GM12892 (cell line): Measurements from ENCODE around the gene SUPT3H.

ENCODE experiments used
- DNase-seq: peaks from one replicate; pipeline ENCODE4 v3.0.0; 2011; ENCODE audit not compliant: insufficient read length
- FAIRE-seq: peaks from 2 replicates; lab custom pipeline; 2011; peaks lifted over from hg19 to GRCh38; lab: Jason Lieb, UNC
- POLR2A ChIP-seq: IDR thresholded peaks from 2 replicates; pipeline ENCODE4 v1.6.1; 2011; ENCODE audit warnings: low read depth, low read length, control low read depth
- POLR2AphosphoS5 ChIP-seq: IDR thresholded peaks from 2 replicates; pipeline ENCODE4 v1.6.1; 2011; ENCODE audit warnings: low read depth, low read length, control low read depth
- TAF1 ChIP-seq: IDR thresholded peaks from 2 replicates; pipeline ENCODE4 v1.6.1; 2011; ENCODE audit warnings: low read depth, mild to moderate bottlenecking, control low read depth, low read length, borderline replicate concordance

The SUPT3H gene

DNA sequence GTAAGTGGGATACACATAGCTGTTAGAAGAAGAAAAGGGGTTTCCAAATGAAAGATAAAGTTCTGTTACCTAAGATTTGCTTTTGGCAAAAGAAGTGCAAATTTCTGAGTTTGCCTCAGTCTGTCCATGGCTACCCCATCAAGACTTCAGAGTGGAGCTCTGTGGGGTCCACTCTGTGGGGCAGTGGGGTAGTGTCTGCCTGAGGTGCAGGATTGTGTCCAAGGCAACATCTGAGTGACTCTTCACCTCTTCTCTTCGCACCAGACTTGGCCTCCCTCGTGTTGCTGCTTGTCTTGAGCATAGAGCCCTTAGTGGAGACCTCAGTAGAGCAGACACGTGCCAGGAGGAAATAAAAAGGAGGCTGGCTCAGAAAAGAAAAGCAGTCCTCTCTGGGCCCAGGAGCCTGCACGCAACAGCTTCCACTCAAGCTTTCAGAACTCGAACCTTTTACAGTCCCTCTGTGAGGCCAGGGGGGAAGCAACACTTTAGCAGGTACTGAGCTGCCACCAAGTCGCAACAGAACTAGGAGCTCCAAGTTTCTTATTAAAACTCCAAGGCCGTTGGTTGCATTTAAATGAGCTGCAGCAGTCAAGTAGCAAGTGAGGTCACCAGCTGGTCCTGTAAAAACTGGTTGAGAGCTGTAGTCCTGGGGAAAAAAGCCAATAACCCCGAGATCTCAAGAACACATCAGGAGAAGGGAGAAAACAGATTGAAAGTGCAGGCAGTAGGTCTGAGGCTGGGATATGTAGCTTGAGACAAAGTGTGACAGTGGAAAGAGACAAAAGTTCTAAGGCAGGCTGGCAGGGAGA is 576.7 kb downstream of the SUPT3H start:
- DNase-seq (no peak), FAIRE-seq (no peak)
- TF ChIP-seq TAF1 (no peak), POLR2A (no peak), POLR2AphosphoS5 (no peak)

DNA sequence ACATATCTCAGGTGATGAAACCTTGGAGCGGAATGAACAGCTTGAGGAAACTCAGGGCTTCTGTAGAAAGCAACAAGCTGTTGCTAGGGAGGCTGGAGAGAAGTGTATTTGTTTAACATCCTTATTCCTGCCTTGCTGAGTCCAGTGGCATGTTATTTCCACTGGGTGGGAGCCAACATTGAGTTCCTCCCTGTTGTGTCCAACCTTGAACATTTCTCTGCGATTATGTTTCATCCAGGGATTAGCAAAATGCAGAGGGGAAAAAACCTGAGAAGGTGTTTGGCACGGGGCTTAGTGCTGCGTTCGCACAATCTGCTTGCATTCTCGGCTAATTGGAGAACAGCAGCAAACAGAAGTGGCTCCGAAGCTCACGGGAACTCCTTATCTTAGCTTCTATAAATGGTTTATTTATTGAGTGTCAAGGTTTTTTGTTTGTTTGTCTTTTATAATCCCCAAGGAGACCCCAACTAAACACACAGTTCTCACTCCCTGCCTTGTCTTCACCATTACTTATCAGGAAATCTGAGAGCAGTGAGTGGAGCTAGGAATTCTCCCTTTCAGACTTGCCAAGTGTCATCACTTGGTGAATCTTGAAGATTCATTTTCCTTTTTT is 577.5 kb downstream of the SUPT3H start:
- DNase-seq (no peak), FAIRE-seq (no peak)

DNA sequence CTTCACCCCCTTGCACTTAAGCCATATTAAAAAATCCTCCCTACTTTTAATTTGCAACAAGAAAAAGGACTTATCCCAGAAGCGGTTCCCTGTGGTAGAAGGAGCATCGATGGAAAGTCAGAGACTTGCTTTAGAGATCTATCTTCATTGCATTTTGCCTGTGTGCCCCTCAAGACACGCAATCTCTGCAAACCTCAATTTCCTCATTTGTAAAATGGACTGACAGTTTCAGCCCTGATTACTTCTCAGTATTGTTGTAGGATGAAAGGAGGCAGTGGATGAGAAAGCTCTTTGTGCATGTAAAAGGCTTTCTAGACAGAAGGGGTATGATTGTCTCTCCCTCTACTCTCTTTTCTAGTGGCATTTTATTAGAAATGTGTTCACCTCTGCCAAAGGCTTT is 580.0 kb downstream of the SUPT3H start:
- FAIRE-seq = no peak
- no peak for DNase-seq
- TF ChIP-seq POLR2A (no peak), POLR2AphosphoS5 (no peak), TAF1 (no peak)

More for the DNA sequence above, 577.5 kb downstream of the SUPT3H start:
- no peak for TF ChIP-seq POLR2A
- TF ChIP-seq POLR2AphosphoS5 = no peak
- TF ChIP-seq TAF1 = no peak

DNA sequence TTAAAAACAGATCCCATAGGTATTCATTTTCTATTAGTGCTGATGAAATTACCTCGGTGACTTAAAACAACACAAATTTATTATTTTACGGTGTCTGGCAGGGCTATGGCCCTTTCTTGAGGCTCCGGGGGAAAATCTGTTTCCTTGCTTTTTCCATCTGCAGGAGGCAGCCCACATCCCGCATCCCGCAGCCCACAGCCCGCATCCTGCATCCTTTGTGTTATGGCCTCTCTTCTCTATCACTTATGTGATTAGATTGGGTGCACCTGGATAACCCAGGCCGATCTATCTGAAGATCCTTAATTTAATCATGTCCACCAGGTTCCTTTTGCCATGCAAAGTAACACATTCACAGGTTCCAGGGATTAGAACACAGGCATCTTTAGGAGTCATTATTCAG is 582.4 kb downstream of the SUPT3H start:
- DNase-seq = no peak
- no peak for TF ChIP-seq POLR2A
- FAIRE-seq = no peak

DNA sequence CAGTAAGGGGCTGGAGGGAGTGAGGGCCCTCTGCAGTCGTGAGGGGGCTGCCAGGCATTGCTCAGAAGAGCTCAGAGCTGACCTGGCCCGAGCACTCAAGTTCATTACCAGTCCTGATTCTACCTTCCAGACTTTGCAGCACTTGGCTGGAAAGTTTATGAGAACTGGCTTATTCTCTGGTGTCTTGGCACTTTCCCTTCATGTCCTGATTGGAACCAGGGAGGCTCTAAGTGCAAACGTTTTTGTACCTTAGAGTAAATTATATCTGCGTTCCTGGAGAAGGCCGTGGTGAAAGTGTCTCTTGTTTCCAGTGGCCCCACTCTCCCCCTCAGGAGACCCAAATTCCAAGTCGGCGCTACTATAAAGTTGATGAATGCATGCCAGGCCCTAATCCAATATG is 587.9 kb downstream of the SUPT3H start:
- FAIRE-seq = no peak
- TF ChIP-seq POLR2A (no peak), POLR2AphosphoS5 (no peak), TAF1 (no peak)
- no peak for DNase-seq

DNA sequence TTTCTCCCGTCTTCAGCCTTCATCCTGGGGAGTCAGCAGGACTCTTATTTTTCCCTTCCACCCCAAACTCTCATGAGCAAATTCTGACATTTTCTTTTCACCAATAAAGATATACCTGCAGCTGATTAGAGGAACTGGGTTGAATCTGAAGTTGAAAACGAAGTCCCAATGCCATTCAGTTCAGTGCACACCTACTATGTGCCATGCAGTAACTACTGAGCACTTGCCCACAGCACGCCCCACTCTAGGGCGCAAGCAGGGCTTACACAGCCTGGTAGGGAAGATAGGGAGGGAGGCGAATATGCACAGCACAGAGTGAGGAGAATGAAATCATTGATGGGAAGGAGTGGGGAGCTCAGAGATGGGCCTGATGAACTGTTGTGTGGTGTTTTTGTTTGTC is 588.7 kb downstream of the SUPT3H start:
- no peak for TF ChIP-seq POLR2AphosphoS5
- no peak for TF ChIP-seq POLR2A
- no peak for TF ChIP-seq TAF1
- DNase-seq (no peak), FAIRE-seq (no peak)

DNA sequence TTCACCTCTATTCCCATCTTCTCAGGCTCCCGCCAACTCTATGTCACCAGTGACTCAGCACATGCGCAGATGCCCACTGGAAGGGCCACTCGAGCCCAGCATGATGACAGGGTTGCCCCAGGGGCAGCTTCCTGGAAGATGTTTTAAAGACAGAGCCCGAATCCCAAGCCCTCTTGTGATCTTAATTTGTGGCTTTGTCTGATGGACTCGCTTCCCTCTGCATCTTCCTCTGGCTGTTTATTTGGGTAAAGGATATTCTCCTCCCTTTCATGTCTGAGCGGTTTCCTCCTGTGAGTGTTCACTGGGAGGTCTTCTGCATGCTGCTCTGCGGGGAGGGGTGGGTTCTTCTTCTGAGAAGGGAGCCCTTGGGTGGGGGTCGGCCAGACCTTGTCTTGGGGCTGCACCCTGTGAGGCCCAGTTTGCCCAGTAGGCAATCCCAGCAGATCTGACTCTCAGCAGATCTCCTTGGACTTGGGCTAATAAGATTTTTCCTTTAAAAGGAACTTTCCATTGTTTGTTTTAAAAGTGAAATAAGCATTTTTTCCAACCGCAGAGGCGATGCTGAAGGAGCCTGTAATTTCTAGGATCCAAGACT is 589.2 kb downstream of the SUPT3H start:
- no peak for DNase-seq
- no peak for FAIRE-seq
- no peak for TF ChIP-seq TAF1
- TF ChIP-seq POLR2A = no peak
- no peak for TF ChIP-seq POLR2AphosphoS5

DNA sequence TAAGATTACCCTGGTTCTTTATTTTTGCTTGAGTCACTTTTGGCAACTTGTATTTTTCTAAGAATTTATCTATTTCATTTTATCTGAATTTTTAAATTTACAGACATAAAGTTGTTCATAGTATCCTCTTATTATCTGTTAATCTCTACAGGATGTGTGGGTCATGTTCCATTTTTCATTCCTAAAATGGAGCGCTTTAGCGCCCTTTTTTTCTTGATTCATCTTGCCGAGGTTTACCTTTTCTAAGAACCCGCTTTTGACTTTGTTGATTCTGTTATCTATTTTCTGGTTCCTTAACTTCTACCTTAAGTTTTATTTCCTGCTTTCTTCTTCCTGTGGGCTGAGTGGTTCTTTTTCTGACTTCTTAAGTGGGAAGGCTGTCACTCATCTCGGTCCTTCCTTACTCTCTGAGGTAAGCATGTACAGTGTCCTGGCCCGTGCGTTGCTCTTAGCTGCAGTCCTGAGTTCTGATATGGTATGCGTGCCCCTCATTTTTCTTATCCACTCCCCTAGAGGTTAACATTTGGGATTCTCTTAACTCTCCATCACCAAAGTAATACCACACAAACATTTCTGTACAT is 590.4 kb downstream of the SUPT3H start:
- no peak for FAIRE-seq
- TF ChIP-seq POLR2A (no peak), TAF1 (no peak), POLR2AphosphoS5 (no peak)
- no peak for DNase-seq

DNA sequence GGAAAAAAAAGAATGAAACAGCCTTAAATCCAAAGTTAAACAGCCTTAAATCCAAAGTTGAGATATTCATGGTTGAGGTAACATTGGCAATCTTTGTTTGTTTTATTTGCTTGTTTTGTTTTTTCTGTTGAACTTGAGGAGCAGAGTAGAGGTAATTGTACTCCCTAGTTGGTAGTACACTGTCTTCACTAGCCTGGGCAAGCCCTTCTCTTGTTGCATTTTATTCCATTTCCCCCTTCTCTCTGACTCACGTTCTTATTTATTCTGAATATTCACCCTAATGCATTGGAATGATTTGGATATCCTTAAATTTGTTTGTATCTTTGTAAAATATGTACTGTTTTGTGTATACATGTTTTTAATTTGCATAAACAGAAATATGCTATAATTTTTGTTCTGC is 592.6 kb downstream of the SUPT3H start:
- TF ChIP-seq POLR2AphosphoS5 (no peak), TAF1 (no peak), POLR2A (no peak)
- no peak for DNase-seq
- FAIRE-seq = no peak

DNA sequence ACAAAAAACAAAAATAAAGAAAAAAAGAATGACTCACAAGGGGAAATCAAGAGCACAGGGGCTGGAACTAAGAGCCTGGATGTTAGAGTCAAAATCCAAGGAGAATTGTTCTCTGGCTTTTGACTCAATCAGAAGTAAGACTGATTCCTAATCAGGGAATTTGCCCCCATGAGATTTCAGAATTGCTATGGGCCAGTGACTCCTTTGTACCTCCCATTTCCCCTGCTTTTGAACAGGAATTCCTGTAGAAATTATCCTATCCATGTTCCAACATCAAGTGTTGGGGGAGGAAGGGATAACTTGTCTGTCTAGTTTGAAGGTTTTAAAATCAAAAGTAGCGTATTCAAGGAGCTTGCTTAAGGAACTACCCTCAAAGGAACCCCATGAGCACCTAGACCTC is 593.5 kb downstream of the SUPT3H start:
- FAIRE-seq (no peak), DNase-seq (no peak)
- TF ChIP-seq POLR2A (no peak), TAF1 (no peak), POLR2AphosphoS5 (no peak)

DNA sequence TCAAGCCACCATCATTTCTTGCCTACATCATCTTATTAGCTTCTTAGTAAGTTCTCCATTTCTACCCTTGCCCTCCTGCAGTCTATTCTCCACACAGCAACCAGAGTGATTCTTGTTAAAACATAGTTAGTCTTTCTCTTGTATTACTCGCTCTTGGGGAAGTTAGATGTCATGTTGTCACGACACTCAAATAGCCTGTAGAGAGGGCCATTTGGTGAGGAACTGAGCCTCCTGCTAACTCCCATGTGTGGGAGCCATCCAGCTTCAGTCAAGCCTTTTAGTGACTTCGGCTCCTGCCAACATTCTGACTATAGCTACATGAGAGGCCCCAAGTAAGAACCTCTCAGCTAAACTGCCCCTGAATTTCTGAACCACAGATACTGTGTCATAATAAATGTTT is 594.8 kb downstream of the SUPT3H start:
- TF ChIP-seq POLR2AphosphoS5 = no peak
- TF ChIP-seq TAF1 = no peak
- no peak for TF ChIP-seq POLR2A
- FAIRE-seq = no peak
- no peak for DNase-seq
